Trophoblast cell (in vitro differentiated cells and primary cell): ENCODE measurements around the gene PEX5.

Source experiments
- DNase-seq, 2 donors: peaks; one replicate each; pipeline ENCODE4 v3.0.0-alpha.2; 2016
- H2AFZ ChIP-seq: 2 replicates; pipeline ENCODE4 v1.6.1; 2013; ENCODE audit warnings: low read length, moderate library complexity, mild to moderate bottlenecking; ENCODE audit not compliant: insufficient read depth, poor library complexity
- H2AK5ac ChIP-seq: 2 replicates; pipeline ENCODE4 v1.6.1; 2013; ENCODE audit warnings: mild to moderate bottlenecking, low read length
- H2BK120ac ChIP-seq: 2 replicates; pipeline ENCODE4 v1.6.1; 2013; ENCODE audit warnings: low read length, mild to moderate bottlenecking, moderate library complexity; ENCODE audit not compliant: insufficient read depth, poor library complexity
- H2BK12ac ChIP-seq: 2 replicates; pipeline ENCODE4 v1.6.1; 2013; ENCODE audit warnings: mild to moderate bottlenecking, low read length, moderate library complexity
- H2BK5ac ChIP-seq: 2 replicates; pipeline ENCODE4 v1.6.1; 2013; ENCODE audit warnings: low read length, low read depth, moderate library complexity, mild to moderate bottlenecking; ENCODE audit not compliant: poor library complexity
- H3K14ac ChIP-seq: 2 replicates; pipeline ENCODE4 v1.6.1; 2013; ENCODE audit warnings: mild to moderate bottlenecking, low read length
- H3K18ac ChIP-seq: 2 replicates; pipeline ENCODE4 v1.6.1; 2013; ENCODE audit warnings: mild to moderate bottlenecking, low read length
- H3K23ac ChIP-seq: 2 replicates; pipeline ENCODE4 v1.6.1; 2013; ENCODE audit warnings: low read length
- H3K27ac ChIP-seq: 2 replicates; pipeline ENCODE4 v1.5.1; 2013; ENCODE audit warnings: low read depth, mild to moderate bottlenecking, inconsistent platforms, low read length, moderate library complexity
- H3K27me3 ChIP-seq: 2 replicates; pipeline ENCODE4 v1.6.1; 2013; ENCODE audit warnings: inconsistent platforms, mild to moderate bottlenecking, low read length, moderate library complexity; ENCODE audit not compliant: insufficient read depth
- H3K36me3 ChIP-seq, 2 experiments: 1 replicate in 1 of 2; 2 replicates in 1 of 2; pipeline ENCODE4 v1.6.1; 2013; ENCODE audit warnings: low read length in 2 of 2, mild to moderate bottlenecking in 2 of 2, moderate library complexity in 1 of 2; ENCODE audit not compliant: insufficient read depth in 2 of 2, control insufficient read depth in 1 of 2
- H3K4ac ChIP-seq: 2 replicates; pipeline ENCODE4 v1.6.1; 2013; ENCODE audit warnings: low read depth, mild to moderate bottlenecking, low read length, moderate library complexity
- H3K4me1 ChIP-seq, 2 experiments: 1 replicate in 1 of 2; 2 replicates in 1 of 2; pipeline ENCODE4 v1.6.1; 2013; ENCODE audit warnings: low read length in 2 of 2, mild to moderate bottlenecking in 2 of 2, moderate library complexity in 1 of 2; ENCODE audit not compliant: insufficient read depth in 2 of 2, control insufficient read depth in 1 of 2
- H3K4me2 ChIP-seq: 2 replicates; pipeline ENCODE4 v1.6.1; 2013; ENCODE audit warnings: inconsistent platforms, mild to moderate bottlenecking, low read length, moderate library complexity
- H3K4me3 ChIP-seq: 2 replicates; pipeline ENCODE4 v1.5.1; 2013; ENCODE audit warnings: mild to moderate bottlenecking, low read depth, low read length, inconsistent platforms
- H3K79me1 ChIP-seq: one replicate; pipeline ENCODE4 v1.6.1; 2013; ENCODE audit warnings: low read length
- H3K79me2 ChIP-seq: 2 replicates; pipeline ENCODE4 v1.6.1; 2013; ENCODE audit warnings: low read length, mild to moderate bottlenecking; ENCODE audit not compliant: control insufficient read depth, insufficient read depth, poor library complexity
- H3K9ac ChIP-seq: 2 replicates; pipeline ENCODE4 v1.6.1; 2013; ENCODE audit warnings: mild to moderate bottlenecking, low read length
- H3K9me3 ChIP-seq: 2 replicates; pipeline ENCODE4 v1.6.1; 2013; ENCODE audit warnings: low read depth, mild to moderate bottlenecking, control low read depth, inconsistent platforms, low read length; ENCODE audit not compliant: insufficient read depth
- H4K12ac ChIP-seq: 2 replicates; pipeline ENCODE4 v1.6.1; 2013; ENCODE audit warnings: low read depth, mild to moderate bottlenecking, low read length, moderate library complexity
- H4K8ac ChIP-seq: 2 replicates; pipeline ENCODE4 v1.6.1; 2013; ENCODE audit warnings: low read depth, mild to moderate bottlenecking, low read length, moderate library complexity
- H4K91ac ChIP-seq: one replicate; pipeline ENCODE4 v1.6.1; 2013; ENCODE audit warnings: low read depth, mild to moderate bottlenecking, low read length, moderate library complexity
- WGBS: extraction: QIAGEN DNeasy Blood & Tissue Kit; methylation state at CpG from one replicate; pipeline ENCODE4 v1.1.7; 2013; ENCODE audit warnings: missing lambda C conversion rate; ENCODE audit not compliant: insufficient read length, insufficient coverage; ENCODE audit errors: extremely low coverage; 5-methylcytosine and 5-hydroxymethylcytosine counted together

Gene PEX5

GRCh38 chr12:7221486-7221885 is 32.0 kb downstream of the PEX5 start:
- H3K27ac ChIP-seq, result no peak overlapping the region
- H3K4me1 ChIP-seq, result no peaks in the 10 kb centered on the region
- H3K36me3 ChIP-seq, result no peaks in the 10 kb centered on the region
- H2BK5ac ChIP-seq, result no peak overlapping the region
- no peak overlapping the region for H3K9ac ChIP-seq
- H3K4me2 ChIP-seq, result no peak overlapping the region
- no peak overlapping the region for H3K4ac ChIP-seq
- H3K79me1 ChIP-seq, result no peaks in the 10 kb centered on the region
- no peaks in the 10 kb centered on the region for H3K79me2 ChIP-seq
- no peak overlapping the region for H2BK120ac ChIP-seq
- H3K9me3 ChIP-seq, result peaks cover 2% of the 10 kb centered on the region
- no peak overlapping the region for H2BK12ac ChIP-seq
- no peaks in the 10 kb centered on the region for H3K27me3 ChIP-seq
- no peak overlapping the region for H3K4me3 ChIP-seq
- no peak for DNase-seq
- H2AFZ ChIP-seq, result no peak overlapping the region
- no peak overlapping the region for H4K91ac ChIP-seq
- no CpG with 5 or more reads among the region's 1 CpG for WGBS
- H3K23ac ChIP-seq, result no peak overlapping the region
- no peak overlapping the region for H4K12ac ChIP-seq
- H3K14ac ChIP-seq, result no peak overlapping the region
- no peak overlapping the region for H2AK5ac ChIP-seq
- H3K18ac ChIP-seq, result no peak overlapping the region
- H4K8ac ChIP-seq, result no peak overlapping the region

- peak in 1 of 2 donors; percentile 11 for DNase-seq
- Histone ChIP-seq H3K14ac (no peak overlapping the region), H3K9ac (no peak overlapping the region), H2BK12ac (no peak overlapping the region), H3K9me3 (no peaks in the 10 kb centered on the region), H3K27ac (no peak overlapping the region), H3K18ac (no peak overlapping the region), H2AFZ (no peak overlapping the region), H4K91ac (no peak overlapping the region), H2BK5ac (no peak overlapping the region), H3K79me2 (no peaks in the 10 kb centered on the region), H3K4me2 (no peak overlapping the region), H2AK5ac (no peak overlapping the region), H3K27me3 (no peaks in the 10 kb centered on the region), H4K8ac (no peak overlapping the region), H3K79me1 (no peaks in the 10 kb centered on the region), H3K4me1 (no peaks in the 10 kb centered on the region), H3K23ac (no peak overlapping the region), H2BK120ac (no peak overlapping the region), H4K12ac (no peak overlapping the region), H3K4ac (no peak overlapping the region), H3K4me3 (no peak overlapping the region), H3K36me3 (no peaks in the 10 kb centered on the region)
- WGBS, result no CpG with 5 or more reads among the region's 2 CpGs
These were observed 40.3 kb downstream of the PEX5 start for GRCh38 chr12:7229741-7230140.

GRCh38 chr12:7241404-7242005 is 52.0 kb downstream of the PEX5 start:
- H4K91ac ChIP-seq, result no peak overlapping the region
- H2AFZ ChIP-seq, result no peak overlapping the region
- H3K23ac ChIP-seq, result no peak overlapping the region
- H2AK5ac ChIP-seq, result no peak overlapping the region
- H2BK5ac ChIP-seq, result no peak overlapping the region
- no peaks in the 10 kb centered on the region for H3K9me3 ChIP-seq
- no peaks in the 10 kb centered on the region for H3K79me1 ChIP-seq
- no peaks in the 10 kb centered on the region for H3K4me1 ChIP-seq
- H3K27ac ChIP-seq, result no peak overlapping the region
- no peak overlapping the region for H3K4me3 ChIP-seq
- DNase-seq, result peak; percentile 2 to 3
- H3K14ac ChIP-seq, result no peak overlapping the region
- no CpG with 5 or more reads among the region's 3 CpGs for WGBS
- H2BK12ac ChIP-seq, result no peak overlapping the region
- no peak overlapping the region for H3K18ac ChIP-seq
- H3K36me3 ChIP-seq, result no peaks in the 10 kb centered on the region
- H4K8ac ChIP-seq, result no peak overlapping the region
- H4K12ac ChIP-seq, result no peak overlapping the region
- no peak overlapping the region for H3K4me2 ChIP-seq
- H3K9ac ChIP-seq, result no peak overlapping the region
- H2BK120ac ChIP-seq, result no peak overlapping the region
- H3K4ac ChIP-seq, result no peak overlapping the region
- H3K27me3 ChIP-seq, result no peaks in the 10 kb centered on the region
- no peaks in the 10 kb centered on the region for H3K79me2 ChIP-seq

GRCh38 chr12:7242176-7243101 is 53.0 kb downstream of the PEX5 start:
- WGBS, result no CpG with 5 or more reads among the region's 7 CpGs
- no peak overlapping the region for H3K4me3 ChIP-seq
- no peak overlapping the region for H3K27ac ChIP-seq
- H2AFZ ChIP-seq, result no peak overlapping the region
- H3K9ac ChIP-seq, result no peak overlapping the region
- H3K9me3 ChIP-seq, result no peaks in the 10 kb centered on the region
- H2AK5ac ChIP-seq, result no peak overlapping the region
- no peak overlapping the region for H3K18ac ChIP-seq
- H2BK12ac ChIP-seq, result no peak overlapping the region
- H2BK5ac ChIP-seq, result no peak overlapping the region
- DNase-seq, result no peak
- H3K4ac ChIP-seq, result no peak overlapping the region
- H4K91ac ChIP-seq, result no peak overlapping the region
- H3K27me3 ChIP-seq, result no peaks in the 10 kb centered on the region
- H3K4me1 ChIP-seq, result no peaks in the 10 kb centered on the region
- H3K79me2 ChIP-seq, result no peaks in the 10 kb centered on the region
- no peak overlapping the region for H3K23ac ChIP-seq
- H3K4me2 ChIP-seq, result no peak overlapping the region
- H3K14ac ChIP-seq, result no peak overlapping the region
- no peak overlapping the region for H2BK120ac ChIP-seq
- no peak overlapping the region for H4K8ac ChIP-seq
- H3K36me3 ChIP-seq, result no peaks in the 10 kb centered on the region
- H3K79me1 ChIP-seq, result no peaks in the 10 kb centered on the region
- H4K12ac ChIP-seq, result no peak overlapping the region
